HL-60 (cell line): Measurements from ENCODE around the gene MLLT1.

Source experiments
- POLR2AphosphoS5 ChIP-seq: IDR thresholded peaks from 2 replicates; pipeline ENCODE4 v1.6.1; 2012; ENCODE audit warnings: low read depth
- TF ChIP-seq, protein P1 (sequence below): IDR thresholded peaks from one replicate; pipeline ENCODE4 v1.5.1; 2011; ENCODE audit warnings: low read length, control low read depth, inconsistent platforms; ENCODE audit not compliant: insufficient read depth

DNA sequence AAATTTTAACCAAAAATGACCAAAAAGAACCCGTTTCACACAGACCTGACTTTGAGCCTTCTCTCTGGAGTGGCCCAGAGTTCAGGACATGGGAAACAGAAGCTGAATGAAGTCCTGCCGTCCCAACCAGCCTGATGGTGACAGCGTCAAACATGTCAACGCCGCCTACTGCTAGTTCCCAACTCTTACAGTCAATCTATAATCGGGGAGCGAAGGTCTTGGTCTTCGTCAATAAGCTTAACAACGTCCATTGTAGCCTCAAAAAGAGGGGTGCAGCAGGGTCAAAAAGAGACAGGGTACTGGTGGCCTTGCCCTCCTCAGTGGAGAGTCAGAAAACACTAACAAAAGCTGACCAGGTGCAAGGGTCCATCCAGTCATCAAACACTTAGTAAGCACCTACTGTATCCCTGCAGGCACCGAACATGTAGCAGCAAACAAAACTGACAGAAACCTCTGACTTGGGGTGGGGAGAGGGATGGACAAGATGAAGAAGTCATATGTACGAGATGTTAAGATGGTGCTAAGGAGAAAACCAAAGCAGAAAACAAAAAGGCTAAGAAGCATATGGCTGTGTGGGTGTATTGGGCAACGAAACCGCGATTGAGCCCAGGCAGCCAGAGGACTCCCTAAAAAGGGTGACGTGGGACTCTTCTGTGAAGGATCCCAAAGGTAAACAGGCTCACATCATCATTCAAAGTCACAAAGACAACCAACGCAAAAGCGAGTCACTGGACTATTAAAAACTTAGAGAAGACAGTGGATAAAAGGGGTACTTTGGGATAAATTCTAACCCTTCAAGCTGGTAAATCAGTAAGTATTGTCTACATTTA, 12.0 kb downstream of the MLLT1 start:
- TF ChIP-seq, protein P1, sequence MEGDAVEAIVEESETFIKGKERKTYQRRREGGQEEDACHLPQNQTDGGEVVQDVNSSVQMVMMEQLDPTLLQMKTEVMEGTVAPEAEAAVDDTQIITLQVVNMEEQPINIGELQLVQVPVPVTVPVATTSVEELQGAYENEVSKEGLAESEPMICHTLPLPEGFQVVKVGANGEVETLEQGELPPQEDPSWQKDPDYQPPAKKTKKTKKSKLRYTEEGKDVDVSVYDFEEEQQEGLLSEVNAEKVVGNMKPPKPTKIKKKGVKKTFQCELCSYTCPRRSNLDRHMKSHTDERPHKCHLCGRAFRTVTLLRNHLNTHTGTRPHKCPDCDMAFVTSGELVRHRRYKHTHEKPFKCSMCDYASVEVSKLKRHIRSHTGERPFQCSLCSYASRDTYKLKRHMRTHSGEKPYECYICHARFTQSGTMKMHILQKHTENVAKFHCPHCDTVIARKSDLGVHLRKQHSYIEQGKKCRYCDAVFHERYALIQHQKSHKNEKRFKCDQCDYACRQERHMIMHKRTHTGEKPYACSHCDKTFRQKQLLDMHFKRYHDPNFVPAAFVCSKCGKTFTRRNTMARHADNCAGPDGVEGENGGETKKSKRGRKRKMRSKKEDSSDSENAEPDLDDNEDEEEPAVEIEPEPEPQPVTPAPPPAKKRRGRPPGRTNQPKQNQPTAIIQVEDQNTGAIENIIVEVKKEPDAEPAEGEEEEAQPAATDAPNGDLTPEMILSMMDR: no peak
- no peak for TF ChIP-seq POLR2AphosphoS5
